MCF 10A (cell line): ENCODE data around the gene HAPLN2. TPM values are rescaled to one million over a fixed set of nuclear protein-coding genes. Genes with fewer than 3 reads are reported as not detected.

Experiments used
- BruUV-seq: library from RNA; stranded (reverse); fragments of 400-500 nt; replicated peaks from 2 replicates; lab custom pipeline; 2021; lab: Mats Ljungman, UMichigan
- CTCF ChIA-PET: fragments of 300-600 bp; sonication (Branson Sonifier 250); formaldehyde crosslinking; extraction: SDS; loops from one replicate; lab custom pipeline; 2021; ENCODE audit warnings: antibody characterized with exemption, inconsistent platforms; lab: Yijun Ruan, JAX
- POLR2A ChIA-PET: fragments of 300-600, 350-650 bp; sonication (Branson Sonifier 250); formaldehyde crosslinking; extraction: SDS; loops from one replicate; lab custom pipeline; 2020; ENCODE audit warnings: antibody characterized with exemption, inconsistent platforms; lab: Yijun Ruan, JAX
- DNase-seq: peaks from one replicate; pipeline ENCODE4 v3.0.0-alpha.2; 2018; ENCODE audit not compliant: unreplicated experiment
- H3K27ac Mint-ChIP-seq: one replicate; pipeline ENCODE4 v1.8.0; 2022; ENCODE audit warnings: mild to moderate bottlenecking, low read depth, mixed read lengths; ENCODE audit not compliant: unreplicated experiment
- H3K27me3 Mint-ChIP-seq: one replicate; pipeline ENCODE4 v1.8.0; 2022; ENCODE audit warnings: mixed read lengths; ENCODE audit not compliant: insufficient read depth, unreplicated experiment
- H3K36me3 Mint-ChIP-seq: one replicate; pipeline ENCODE4 v1.8.0; 2022; ENCODE audit warnings: mild to moderate bottlenecking, moderate library complexity, mixed read lengths; ENCODE audit not compliant: insufficient read depth, unreplicated experiment
- H3K4me1 Mint-ChIP-seq: one replicate; pipeline ENCODE4 v1.8.0; 2022; ENCODE audit warnings: mixed read lengths; ENCODE audit not compliant: insufficient read depth, unreplicated experiment
- H3K4me3 Mint-ChIP-seq: one replicate; pipeline ENCODE4 v1.8.0; 2022; ENCODE audit warnings: mild to moderate bottlenecking, moderate library complexity, mixed read lengths; ENCODE audit not compliant: unreplicated experiment
- H3K9me3 Mint-ChIP-seq: one replicate; pipeline ENCODE4 v1.8.0; 2022; ENCODE audit warnings: mixed read lengths; ENCODE audit not compliant: unreplicated experiment
- CTCF ChIP-seq: fragments of 200-600 bp; IDR thresholded peaks from one replicate; pipeline ENCODE4 v1.8.0; 2022; ENCODE audit warnings: antibody characterized with exemption, mild to moderate bottlenecking; ENCODE audit not compliant: unreplicated experiment
- intact Hi-C: fragments of 100-400 bp; cut with micrococcal nuclease; formaldehyde crosslinking; loops from 2 replicates; pipeline ENCODE4 v1.14.1; 2022
- total RNA-seq: library from RNA; stranded (reverse); gene quantifications from 2 replicates; pipeline ENCODE4 v1.2.3, GENCODE V29; 2022

The HAPLN2 gene
- total RNA-seq, 1 experiment from 2014 or later = not detected

- no TSS peak for BruUV-seq
- Mint-ChIP-seq H3K27me3 (peaks cover 35% of the 10 kb centered on the region), H3K4me3 (no peak overlapping the region), H3K9me3 (no peaks in the 10 kb centered on the region), H3K4me1 (peaks cover 15% of the 10 kb centered on the region), H3K36me3 (peaks cover 13% of the 10 kb centered on the region), H3K27ac (no peak overlapping the region)
- ChIA-PET CTCF (interaction anchor here (0.6 to 11.5 kb wide), 5 partner anchors 15 to 211 kb away, joined by 3 to 154 read pairs (median 15); no protein-coding TSS in a partner anchor), POLR2A (interaction anchor here (1.1 to 1.2 kb wide), 2 partner anchors 18 to 22 kb away, joined by 3 to 5 read pairs; no protein-coding TSS in a partner anchor)
- DNase-seq = no peak
- TF ChIP-seq CTCF = no peak
- intact Hi-C loops = no loop called here
Observed at GRCh38 chr1:156642265-156643048, 23.2 kb downstream of the HAPLN2 start.

GRCh38 chr1:156643049-156643777 is 24.0 kb downstream of the HAPLN2 start:
- peaks cover 15% of the 10 kb centered on the region for H3K4me1 Mint-ChIP-seq
- no peaks in the 10 kb centered on the region for H3K9me3 Mint-ChIP-seq
- POLR2A ChIA-PET = interaction anchor here (1.1 to 1.2 kb wide), 2 partner anchors 18 to 23 kb away, joined by 3 to 5 read pairs; no protein-coding TSS in a partner anchor
- DNase-seq = no peak
- intact Hi-C loops = no loop called here
- BruUV-seq = no TSS peak
- H3K36me3 Mint-ChIP-seq = peaks cover 13% of the 10 kb centered on the region
- H3K4me3 Mint-ChIP-seq = no peak overlapping the region
- no peak overlapping the region for H3K27ac Mint-ChIP-seq
- peaks cover 30% of the 10 kb centered on the region for H3K27me3 Mint-ChIP-seq
- CTCF ChIA-PET = interaction anchor here (0.7 to 11.5 kb wide), 8 partner anchors 10 to 258 kb away, joined by 3 to 154 read pairs (median 10); no protein-coding TSS in a partner anchor
- no peak for TF ChIP-seq CTCF

- peaks cover 14% of the 10 kb centered on the region for H3K4me1 Mint-ChIP-seq
- peaks cover 25% of the 10 kb centered on the region for H3K27me3 Mint-ChIP-seq
- H3K27ac Mint-ChIP-seq = no peak overlapping the region
- BruUV-seq = no TSS peak
- intact Hi-C loops = no loop called here
- H3K9me3 Mint-ChIP-seq = no peaks in the 10 kb centered on the region
- CTCF ChIA-PET = interaction anchor here (0.7 to 11.5 kb wide), 9 partner anchors 9 to 258 kb away, joined by 3 to 154 read pairs (median 9); no protein-coding TSS in a partner anchor
- H3K4me3 Mint-ChIP-seq = no peak overlapping the region
- no peak for DNase-seq
- TF ChIP-seq CTCF = no peak
- POLR2A ChIA-PET = interaction anchor here (1.2 kb wide), 1 partner anchor 23 kb away, joined by 5 read pairs; no protein-coding TSS in a partner anchor
- peaks cover 12% of the 10 kb centered on the region for H3K36me3 Mint-ChIP-seq
Observed at GRCh38 chr1:156643778-156644092, 24.5 kb downstream of the HAPLN2 start.

GRCh38 chr1:156644146-156644545 is 24.9 kb downstream of the HAPLN2 start:
- Mint-ChIP-seq H3K9me3 (no peaks in the 10 kb centered on the region), H3K4me3 (no peak overlapping the region)
- CTCF ChIA-PET = interaction anchor here (0.7 to 11.5 kb wide), 10 partner anchors 9 to 259 kb away, joined by 3 to 154 read pairs (median 8); no protein-coding TSS in a partner anchor

More at GRCh38 chr1:156644146-156644545, 24.9 kb downstream of the HAPLN2 start:
- Mint-ChIP-seq H3K4me1 (peaks cover 10% of the 10 kb centered on the region), H3K36me3 (peaks cover 8% of the 10 kb centered on the region), H3K27me3 (peaks cover 21% of the 10 kb centered on the region), H3K27ac (no peak overlapping the region)
- no TSS peak for BruUV-seq
- intact Hi-C loops = no loop called here
- no peak for DNase-seq
- no peak for TF ChIP-seq CTCF
- POLR2A ChIA-PET = interaction anchor here (0.7 to 1.2 kb wide), 2 partner anchors 24 to 25 kb away, joined by 3 to 5 read pairs; partner anchors contain the start of gene HAPLN2
